Mesenchymal stem cell (in vitro differentiated cells and primary cell): Measurements from ENCODE around the gene ABCA3.
A peak's percentile ranks its signal among the peaks of the same experiment; 100 is the strongest.

Source experiments
- DNase-seq: peaks from one replicate; pipeline ENCODE4 v3.0.0-alpha.2; 2013
- H2AFZ ChIP-seq: one replicate; pipeline ENCODE4 v1.6.1; 2013; ENCODE audit warnings: low read depth, mild to moderate bottlenecking, control low read depth, inconsistent platforms, low read length, moderate library complexity
- H2AK5ac ChIP-seq: 2 replicates; pipeline ENCODE4 v1.6.1; 2013; ENCODE audit warnings: low read length, moderate library complexity, mild to moderate bottlenecking, inconsistent platforms; ENCODE audit not compliant: severe bottlenecking
- H2BK120ac ChIP-seq: one replicate; pipeline ENCODE4 v1.6.1; 2013; ENCODE audit warnings: low read depth, mild to moderate bottlenecking, inconsistent platforms, low read length, moderate library complexity
- H2BK12ac ChIP-seq, 2 experiments: one replicate each; pipeline ENCODE4 v1.6.1; 2013; ENCODE audit warnings: inconsistent platforms in 2 of 2, low read length in 2 of 2, mild to moderate bottlenecking in 2 of 2, moderate library complexity in 2 of 2, control low read depth in 1 of 2
- H2BK15ac ChIP-seq: one replicate; pipeline ENCODE4 v1.6.1; 2013; ENCODE audit warnings: mild to moderate bottlenecking, low read depth, inconsistent platforms; ENCODE audit not compliant: poor library complexity, severe bottlenecking
- H2BK5ac ChIP-seq: 2 replicates; pipeline ENCODE4 v1.6.1; 2013; ENCODE audit warnings: low read depth, mild to moderate bottlenecking, low read length, control low read depth, inconsistent platforms; ENCODE audit not compliant: poor library complexity, severe bottlenecking
- H3K14ac ChIP-seq, 2 experiments: one replicate each; pipeline ENCODE4 v1.6.1; 2013; ENCODE audit warnings: inconsistent platforms in 2 of 2, low read length in 2 of 2, control low read depth in 1 of 2, mild to moderate bottlenecking in 1 of 2, moderate library complexity in 1 of 2
- H3K18ac ChIP-seq, 2 experiments: one replicate each; pipeline ENCODE4 v1.6.1; 2013; ENCODE audit warnings: inconsistent platforms in 2 of 2, low read length in 2 of 2, control low read depth in 1 of 2, low read depth in 1 of 2, mild to moderate bottlenecking in 1 of 2
- H3K23ac ChIP-seq, 2 experiments: one replicate each; pipeline ENCODE4 v1.6.1; 2013; ENCODE audit warnings: inconsistent platforms in 2 of 2, low read length in 2 of 2, mild to moderate bottlenecking in 2 of 2, moderate library complexity in 2 of 2, control low read depth in 1 of 2
- H3K27ac ChIP-seq: 2 replicates; pipeline ENCODE4 v1.5.1; 2013; ENCODE audit warnings: mild to moderate bottlenecking, moderate library complexity, low read length, control low read depth, inconsistent platforms; ENCODE audit not compliant: poor library complexity, severe bottlenecking
- H3K27me3 ChIP-seq, 2 experiments: 2 replicates each; pipeline versions ENCODE4 v1.6.1 to v1.7.0; 2013; ENCODE audit warnings: low read length in 2 of 2, mild to moderate bottlenecking in 2 of 2, moderate library complexity in 2 of 2, control low read depth in 1 of 2, inconsistent platforms in 1 of 2; ENCODE audit not compliant: control insufficient read depth in 1 of 2, insufficient read depth in 1 of 2
- H3K36me3 ChIP-seq, 2 experiments: 2 replicates each; pipeline versions ENCODE4 v1.6.1 to v1.7.0; 2013; ENCODE audit warnings: low read length in 2 of 2, control low read depth in 1 of 2, inconsistent platforms in 1 of 2, low read depth in 1 of 2, mild to moderate bottlenecking in 1 of 2; ENCODE audit not compliant: insufficient read depth in 2 of 2, control insufficient read depth in 1 of 2
- H3K4ac ChIP-seq, 2 experiments: one replicate each; pipeline ENCODE4 v1.6.1; 2013; ENCODE audit warnings: inconsistent platforms in 2 of 2, low read length in 2 of 2, mild to moderate bottlenecking in 2 of 2, moderate library complexity in 2 of 2, control low read depth in 1 of 2, low read depth in 1 of 2
- H3K4me1 ChIP-seq: 2 replicates; pipeline ENCODE4 v1.6.1; 2013; ENCODE audit warnings: low read depth, low read length, control low read depth; ENCODE audit not compliant: control insufficient read depth, insufficient read depth
- H3K4me2 ChIP-seq: 2 replicates; pipeline ENCODE4 v1.6.1; 2013; ENCODE audit warnings: low read length, mild to moderate bottlenecking, inconsistent platforms; ENCODE audit not compliant: poor library complexity, severe bottlenecking
- H3K4me3 ChIP-seq, 2 experiments: 2 replicates each; pipeline versions ENCODE4 v1.5.1 to v1.7.0; 2013; ENCODE audit warnings: low read length in 2 of 2, mild to moderate bottlenecking in 2 of 2, control low read depth in 1 of 2, low read depth in 1 of 2; ENCODE audit not compliant: insufficient read depth in 1 of 2
- H3K79me1 ChIP-seq: replicated peaks from 2 replicates; pipeline ENCODE4 v1.6.1; 2013; ENCODE audit warnings: mild to moderate bottlenecking, control low read depth, low read length, inconsistent platforms; ENCODE audit not compliant: poor library complexity, severe bottlenecking
- H3K9ac ChIP-seq: 2 replicates; pipeline ENCODE4 v1.7.0; 2013; ENCODE audit warnings: mild to moderate bottlenecking, low read length, moderate library complexity
- H3K9me3 ChIP-seq: 2 replicates; pipeline ENCODE4 v1.7.0; 2013; ENCODE audit warnings: mild to moderate bottlenecking, low read length; ENCODE audit not compliant: control insufficient read depth
- H4K8ac ChIP-seq: one replicate; pipeline ENCODE4 v1.6.1; 2013; ENCODE audit warnings: inconsistent platforms, mild to moderate bottlenecking, low read length, moderate library complexity
- H4K91ac ChIP-seq: one replicate; pipeline ENCODE4 v1.6.1; 2013; ENCODE audit warnings: mild to moderate bottlenecking, low read length, inconsistent platforms
- WGBS: methylation state at CpG from one replicate; pipeline ENCODE4 v1.1.7; 2013; ENCODE audit warnings: mixed read lengths; 5-methylcytosine and 5-hydroxymethylcytosine counted together

Gene ABCA3

GRCh38 chr16:2286550-2286949 is 54.0 kb downstream of the ABCA3 start:
- Histone ChIP-seq H2AK5ac (no peak overlapping the region), H3K27me3 (peaks cover 0 to 42% of the 10 kb centered on the region in 2 experiments), H3K79me1 (no peaks in the 10 kb centered on the region), H3K18ac (no peak overlapping the region), H2BK5ac (no peak overlapping the region), H3K14ac (no peak overlapping the region), H2BK15ac (no peak overlapping the region), H4K91ac (no peak overlapping the region), H2BK12ac (no peak overlapping the region), H3K4me1 (no peaks in the 10 kb centered on the region), H3K4me3 (no peak overlapping the region), H3K36me3 (no peaks in the 10 kb centered on the region), H2AFZ (no peak overlapping the region), H2BK120ac (no peak overlapping the region), H4K8ac (no peak overlapping the region), H3K4me2 (no peak overlapping the region), H3K4ac (no peak overlapping the region), H3K9ac (no peak overlapping the region), H3K23ac (no peak overlapping the region), H3K27ac (no peak overlapping the region), H3K9me3 (no peaks in the 10 kb centered on the region)
- WGBS = 84% methylated on average over 15 of the region's 17 CpGs
- no peak for DNase-seq

GRCh38 chr16:2285731-2286191 is 54.8 kb downstream of the ABCA3 start:
- H3K14ac ChIP-seq = no peak overlapping the region
- no peak overlapping the region for H3K4ac ChIP-seq
- H3K27me3 ChIP-seq = peaks cover 1 to 50% of the 10 kb centered on the region in 2 experiments
- H4K91ac ChIP-seq = no peak overlapping the region
- no peak overlapping the region for H3K4me3 ChIP-seq
- no peak overlapping the region for H3K4me2 ChIP-seq
- H3K79me1 ChIP-seq = no peaks in the 10 kb centered on the region
- no peak overlapping the region for H2AK5ac ChIP-seq
- H3K4me1 ChIP-seq = no peaks in the 10 kb centered on the region
- no peaks in the 10 kb centered on the region for H3K36me3 ChIP-seq
- no peak overlapping the region for H2BK15ac ChIP-seq
- H2BK12ac ChIP-seq = no peak overlapping the region
- no peaks in the 10 kb centered on the region for H3K9me3 ChIP-seq
- no peak overlapping the region for H3K27ac ChIP-seq
- WGBS = 82% methylated on average over 13 of the region's 13 CpGs
- no peak overlapping the region for H2BK120ac ChIP-seq
- no peak overlapping the region for H2AFZ ChIP-seq
- DNase-seq = no peak
- H4K8ac ChIP-seq = no peak overlapping the region
- H3K23ac ChIP-seq = no peak overlapping the region
- no peak overlapping the region for H3K18ac ChIP-seq
- H3K9ac ChIP-seq = no peak overlapping the region
- no peak overlapping the region for H2BK5ac ChIP-seq

- Histone ChIP-seq H2BK5ac (no peak overlapping the region), H3K4me3 (peak overlapping the region in 1 of 2 experiments; percentile 20), H3K4me2 (no peak overlapping the region), H2AFZ (no peak overlapping the region), H3K9me3 (no peaks in the 10 kb centered on the region), H4K91ac (no peak overlapping the region), H2BK12ac (no peak overlapping the region), H3K14ac (no peak overlapping the region), H3K36me3 (no peaks in the 10 kb centered on the region), H3K18ac (no peak overlapping the region), H3K79me1 (no peaks in the 10 kb centered on the region), H3K4ac (no peak overlapping the region), H2BK15ac (no peak overlapping the region), H3K27me3 (peaks cover 7 to 58% of the 10 kb centered on the region in 2 experiments), H4K8ac (no peak overlapping the region), H2AK5ac (no peak overlapping the region), H3K27ac (no peak overlapping the region), H2BK120ac (no peak overlapping the region), H3K4me1 (no peaks in the 10 kb centered on the region), H3K23ac (no peak overlapping the region), H3K9ac (no peak overlapping the region)
- DNase-seq = no peak
- WGBS = 89% methylated on average over 34 of the region's 35 CpGs
Measured at GRCh38 chr16:2284797-2285576, 55.5 kb downstream of the ABCA3 start.

- WGBS = 91% methylated on average over 37 of the region's 37 CpGs
- Histone ChIP-seq H3K79me1 (no peaks in the 10 kb centered on the region), H3K4me1 (no peaks in the 10 kb centered on the region), H2BK120ac (no peak overlapping the region), H3K27ac (no peak overlapping the region), H3K27me3 (peaks cover 9 to 66% of the 10 kb centered on the region in 2 experiments), H2BK15ac (no peak overlapping the region), H3K4ac (no peak overlapping the region), H4K8ac (no peak overlapping the region), H3K4me3 (peak overlapping the region in 1 of 2 experiments; percentile 27), H3K36me3 (no peaks in the 10 kb centered on the region), H3K23ac (no peak overlapping the region), H2BK12ac (no peak overlapping the region), H3K9me3 (no peaks in the 10 kb centered on the region), H3K18ac (no peak overlapping the region), H3K4me2 (no peak overlapping the region), H3K9ac (no peak overlapping the region), H2AFZ (no peak overlapping the region), H2AK5ac (no peak overlapping the region), H3K14ac (no peak overlapping the region), H2BK5ac (no peak overlapping the region), H4K91ac (no peak overlapping the region)
- DNase-seq = no peak
Measured at GRCh38 chr16:2284001-2284770, 56.3 kb downstream of the ABCA3 start.
